Measurements from ENCODE around the gene MAK.
"Not testable (repeated sequence)": the region's sequence is repeated elsewhere in the genome, so short reads cannot be mapped to it uniquely, and the experiment has no call there.

MAK gene

DNA sequence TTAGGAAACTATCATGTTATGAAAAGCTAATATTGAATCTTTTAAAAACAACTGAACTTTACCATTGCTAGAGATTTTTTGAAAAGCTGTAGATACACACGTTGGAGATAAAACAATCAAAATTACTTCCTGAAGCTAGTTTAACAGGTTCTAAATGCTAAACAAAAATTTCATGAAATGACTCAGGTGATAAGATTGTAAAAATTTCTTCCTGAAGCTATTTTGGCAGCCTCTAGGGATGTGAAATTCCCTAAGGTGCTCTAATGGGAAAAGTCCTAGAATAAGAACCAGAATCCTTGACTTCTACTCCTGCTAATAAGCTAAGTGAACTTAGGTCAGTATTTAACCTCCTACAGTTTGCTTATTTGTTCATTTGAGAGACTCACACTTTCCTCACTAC lies 35.0 kb upstream of the MAK start:
- TF ChIP-seq, protein P1, sequence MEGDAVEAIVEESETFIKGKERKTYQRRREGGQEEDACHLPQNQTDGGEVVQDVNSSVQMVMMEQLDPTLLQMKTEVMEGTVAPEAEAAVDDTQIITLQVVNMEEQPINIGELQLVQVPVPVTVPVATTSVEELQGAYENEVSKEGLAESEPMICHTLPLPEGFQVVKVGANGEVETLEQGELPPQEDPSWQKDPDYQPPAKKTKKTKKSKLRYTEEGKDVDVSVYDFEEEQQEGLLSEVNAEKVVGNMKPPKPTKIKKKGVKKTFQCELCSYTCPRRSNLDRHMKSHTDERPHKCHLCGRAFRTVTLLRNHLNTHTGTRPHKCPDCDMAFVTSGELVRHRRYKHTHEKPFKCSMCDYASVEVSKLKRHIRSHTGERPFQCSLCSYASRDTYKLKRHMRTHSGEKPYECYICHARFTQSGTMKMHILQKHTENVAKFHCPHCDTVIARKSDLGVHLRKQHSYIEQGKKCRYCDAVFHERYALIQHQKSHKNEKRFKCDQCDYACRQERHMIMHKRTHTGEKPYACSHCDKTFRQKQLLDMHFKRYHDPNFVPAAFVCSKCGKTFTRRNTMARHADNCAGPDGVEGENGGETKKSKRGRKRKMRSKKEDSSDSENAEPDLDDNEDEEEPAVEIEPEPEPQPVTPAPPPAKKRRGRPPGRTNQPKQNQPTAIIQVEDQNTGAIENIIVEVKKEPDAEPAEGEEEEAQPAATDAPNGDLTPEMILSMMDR (IDR thresholded peaks at IDR 0.05; ENCODE audit: insufficient read depth, low read length, missing control alignments) = no peak
- no peak overlapping the region for H3K4me3 ChIP-seq (ENCODE audit: low read depth, low read length)
- ChIA-PET POLR2A (no interaction called here), CTCF (no interaction called here)
- no peak for DNase-seq (ENCODE audit: low read depth, low spot score)

DNA sequence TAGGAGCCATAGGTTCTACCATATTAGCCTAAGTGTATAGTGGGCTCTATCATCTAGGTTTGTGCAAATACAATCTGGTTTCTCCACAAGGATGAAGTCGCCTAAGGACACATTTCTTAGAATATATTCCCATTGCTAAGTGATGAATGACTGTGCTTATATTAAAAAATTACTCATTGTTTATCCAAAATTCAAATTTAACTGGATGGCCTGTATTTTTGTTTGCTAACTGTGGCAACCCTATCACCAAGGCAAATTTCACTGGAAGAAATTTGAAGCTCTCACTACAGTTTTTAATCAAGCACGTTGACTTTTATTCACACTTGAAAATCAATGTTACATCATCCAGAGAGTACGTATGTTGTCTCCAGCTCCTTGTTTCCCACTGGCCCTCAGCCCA lies 29.6 kb upstream of the MAK start:
- CTCF ChIA-PET = no interaction called here
- H3K4me3 ChIP-seq (ENCODE audit: low read depth, low read length) = no peak overlapping the region
- POLR2A ChIA-PET = no interaction called here
- TF ChIP-seq, protein P1 (IDR thresholded peaks at IDR 0.05; ENCODE audit: insufficient read depth, low read length, missing control alignments) = no peak
- DNase-seq (ENCODE audit: low read depth, low spot score) = no peak

DNA sequence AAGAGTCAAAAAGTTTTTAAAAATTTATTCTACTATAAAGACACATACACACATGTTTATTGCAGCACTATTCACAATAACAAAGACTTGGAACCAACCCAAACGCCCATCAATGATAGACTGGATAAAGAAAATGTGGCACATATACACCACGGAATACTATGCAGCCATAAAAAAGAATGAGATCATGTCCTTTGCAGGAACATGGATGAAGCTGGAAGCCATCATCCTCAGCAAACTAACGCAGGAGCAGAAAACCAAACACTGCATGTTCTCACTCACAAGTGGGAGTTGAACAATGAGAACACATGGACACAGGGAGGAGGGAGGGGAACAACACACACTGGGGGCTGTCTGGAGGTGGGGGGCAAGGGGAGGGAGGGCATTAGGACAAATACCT lies 28.4 kb upstream of the MAK start:
- POLR2A ChIA-PET; CTCF ChIA-PET; DNase-seq (ENCODE audit: low read depth, low spot score): not testable (repeated sequence)

DNA sequence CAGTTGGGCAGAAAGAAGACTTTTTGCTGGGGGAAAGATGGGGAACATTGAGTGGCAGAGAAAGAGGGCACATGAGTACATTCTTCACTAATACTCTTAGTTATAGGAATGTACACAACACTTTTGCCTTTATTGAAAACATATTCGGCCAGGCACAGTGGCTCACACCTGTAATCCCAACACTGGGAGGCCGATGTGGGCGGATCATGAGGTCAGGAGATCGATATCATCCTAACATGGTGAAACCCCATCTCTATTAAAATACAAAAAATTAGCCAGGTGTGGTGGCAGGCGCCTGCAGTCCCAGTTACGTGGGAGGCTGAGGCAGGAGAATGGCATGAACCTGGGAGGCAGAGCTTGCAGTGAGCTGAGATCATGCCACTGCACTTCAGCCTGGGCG lies 24.7 kb upstream of the MAK start:
- POLR2A ChIA-PET; CTCF ChIA-PET; H3K4me3 ChIP-seq (ENCODE audit: low read depth, low read length); DNase-seq (ENCODE audit: low read depth, low spot score): not testable (repeated sequence)

More for the DNA sequence above, 28.4 kb upstream of the MAK start:
- not testable (repeated sequence) for H3K4me3 ChIP-seq (ENCODE audit: low read depth, low read length)

DNA sequence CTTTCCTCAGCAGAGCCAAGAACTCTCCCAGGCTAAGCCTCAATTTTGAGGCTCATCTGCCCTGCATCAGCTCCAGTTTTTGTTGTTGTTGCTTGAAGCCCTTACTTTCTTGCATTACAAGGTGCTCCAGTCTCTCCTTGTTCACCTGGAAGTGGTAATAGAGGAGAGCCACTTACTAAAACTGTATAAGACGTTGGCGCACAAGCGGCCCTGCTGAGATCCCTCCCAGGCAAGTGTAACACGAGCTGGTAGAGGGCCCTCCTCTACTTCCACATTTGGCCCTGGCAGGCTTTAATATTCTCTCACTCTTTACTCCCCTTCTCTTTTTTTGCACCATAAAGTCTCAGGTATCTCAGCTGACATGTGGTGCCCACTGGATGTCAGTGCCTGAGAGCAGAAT lies 24.0 kb upstream of the MAK start:
- DNase-seq (ENCODE audit: low read depth, low spot score) = no peak
- H3K4me3 ChIP-seq (ENCODE audit: low read depth, low read length) = no peak overlapping the region
- POLR2A ChIA-PET = no interaction called here
- TF ChIP-seq, protein P1 (IDR thresholded peaks at IDR 0.05; ENCODE audit: insufficient read depth, low read length, missing control alignments) = no peak
- CTCF ChIA-PET = no interaction called here

DNA sequence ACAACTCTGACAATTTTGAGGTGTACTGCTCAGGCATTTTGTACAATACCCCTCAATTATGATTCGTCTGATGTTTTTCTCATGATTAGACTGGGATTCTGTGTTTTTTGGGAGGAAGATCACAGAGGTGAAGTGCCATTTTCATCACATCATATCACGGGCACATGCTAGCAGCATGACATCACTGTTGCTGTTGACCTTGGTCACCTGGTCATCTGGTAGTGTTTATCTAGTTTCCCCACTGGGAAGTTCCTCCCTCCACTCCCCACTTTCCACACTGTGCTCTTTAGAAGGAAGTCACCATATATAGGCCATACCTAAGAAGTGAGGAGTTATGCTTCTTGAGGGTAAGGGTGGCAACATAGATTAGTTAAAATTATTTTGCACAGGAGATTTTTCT lies 22.7 kb upstream of the MAK start:
- ChIA-PET POLR2A (no interaction called here), CTCF (no interaction called here)
- TF ChIP-seq, protein P1 (IDR thresholded peaks at IDR 0.05; ENCODE audit: insufficient read depth, low read length, missing control alignments) = no peak
- H3K4me3 ChIP-seq (ENCODE audit: low read depth, low read length) = no peak overlapping the region
- no peak for DNase-seq (ENCODE audit: low read depth, low spot score)

DNA sequence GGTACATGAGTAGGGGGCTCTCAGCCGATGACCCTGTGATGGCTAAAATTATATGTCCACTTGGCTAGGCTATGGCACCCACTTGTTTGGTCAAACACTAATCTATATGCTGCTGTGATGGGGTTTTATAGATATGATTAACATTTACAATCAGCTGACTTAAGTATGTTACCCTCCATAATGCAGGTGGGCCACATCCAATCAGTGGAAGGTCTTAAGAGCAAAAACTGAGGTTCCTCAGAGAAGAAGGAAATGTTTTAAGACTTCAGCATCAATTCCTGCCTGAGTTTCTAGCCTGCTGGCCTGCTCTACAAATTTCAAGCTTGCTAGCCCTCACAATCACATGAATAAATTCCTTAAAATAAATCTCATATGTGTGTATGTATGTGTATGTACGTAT lies 18.9 kb upstream of the MAK start:
- DNase-seq (ENCODE audit: low read depth, low spot score) = no peak
- TF ChIP-seq, protein P1 (IDR thresholded peaks at IDR 0.05; ENCODE audit: insufficient read depth, low read length, missing control alignments) = no peak
- ChIA-PET POLR2A (no interaction called here), CTCF (interaction anchor here (0.6 to 0.7 kb wide), 2 partner anchors 10 to 1854 kb away, joined by 3 read pairs; no protein-coding TSS in a partner anchor)
- no peak overlapping the region for H3K4me3 ChIP-seq (ENCODE audit: low read depth, low read length)
